ENCODE measurements around the gene HAGHL.

DNA sequence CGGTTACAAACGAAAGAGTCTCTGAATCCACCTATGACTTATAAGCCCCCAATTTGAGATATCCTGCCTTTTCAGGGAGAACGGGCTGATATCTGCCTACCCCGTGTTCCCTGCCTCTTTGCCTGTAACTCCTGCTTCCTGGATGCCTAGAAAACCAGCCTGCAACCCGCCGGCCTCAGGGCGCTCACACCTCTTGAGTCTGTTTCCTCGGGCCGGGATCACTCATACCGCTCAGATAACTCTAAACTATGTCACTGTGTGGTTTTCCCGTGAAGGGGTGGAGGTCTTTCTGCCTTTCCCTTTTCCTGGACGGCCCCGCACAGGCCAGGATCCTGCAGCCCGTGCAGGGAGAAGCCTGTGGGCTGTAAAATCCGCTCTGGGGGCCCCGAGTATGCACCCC, 50.9 kb downstream of the HAGHL start:
- TF ChIP-seq, protein P1, sequence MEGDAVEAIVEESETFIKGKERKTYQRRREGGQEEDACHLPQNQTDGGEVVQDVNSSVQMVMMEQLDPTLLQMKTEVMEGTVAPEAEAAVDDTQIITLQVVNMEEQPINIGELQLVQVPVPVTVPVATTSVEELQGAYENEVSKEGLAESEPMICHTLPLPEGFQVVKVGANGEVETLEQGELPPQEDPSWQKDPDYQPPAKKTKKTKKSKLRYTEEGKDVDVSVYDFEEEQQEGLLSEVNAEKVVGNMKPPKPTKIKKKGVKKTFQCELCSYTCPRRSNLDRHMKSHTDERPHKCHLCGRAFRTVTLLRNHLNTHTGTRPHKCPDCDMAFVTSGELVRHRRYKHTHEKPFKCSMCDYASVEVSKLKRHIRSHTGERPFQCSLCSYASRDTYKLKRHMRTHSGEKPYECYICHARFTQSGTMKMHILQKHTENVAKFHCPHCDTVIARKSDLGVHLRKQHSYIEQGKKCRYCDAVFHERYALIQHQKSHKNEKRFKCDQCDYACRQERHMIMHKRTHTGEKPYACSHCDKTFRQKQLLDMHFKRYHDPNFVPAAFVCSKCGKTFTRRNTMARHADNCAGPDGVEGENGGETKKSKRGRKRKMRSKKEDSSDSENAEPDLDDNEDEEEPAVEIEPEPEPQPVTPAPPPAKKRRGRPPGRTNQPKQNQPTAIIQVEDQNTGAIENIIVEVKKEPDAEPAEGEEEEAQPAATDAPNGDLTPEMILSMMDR (IDR thresholded peaks at IDR 0.05), result no peak
- TF ChIP-seq ZFX (IDR thresholded peaks at IDR 0.05; ENCODE audit: borderline replicate concordance), result no peak

Measured in 22Rv1 (cell line).